ENCODE results near the gene F8. TPM values are rescaled to one million over a fixed set of nuclear protein-coding genes. Genes with fewer than 3 reads are reported as not detected.

The F8 gene
- total RNA-seq = 1 to 10 TPM; 4.1 to 4.2 TPM

DNA sequence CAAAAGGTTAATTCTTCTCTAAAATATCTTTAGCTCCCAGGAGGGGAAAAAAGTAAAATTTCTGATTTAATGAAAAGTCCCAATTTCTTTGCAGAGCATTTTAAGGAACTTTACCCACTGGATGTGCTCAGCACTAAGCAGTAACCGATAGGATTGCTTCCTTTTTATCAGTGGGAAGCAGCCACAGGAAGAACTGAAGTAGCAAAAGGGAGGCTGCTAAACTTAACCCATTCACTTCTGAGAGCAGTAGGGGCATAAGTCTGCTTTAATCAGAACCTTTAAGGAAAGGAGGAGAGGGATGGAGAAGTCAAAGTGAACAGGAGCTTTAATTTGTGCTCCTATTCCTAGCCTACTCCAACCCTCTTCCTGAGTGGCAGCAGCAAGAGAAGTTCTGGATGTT, at the start of gene F8:
TSS of gene F8 (minus strand) at position 139 of the 400 bp plus-strand sequence. CDS start 171 bp downstream, outside the sequence.
- ChIA-PET POLR2A (no interaction called here), CTCF (no interaction called here)
- Mint-ChIP-seq H3K4me3 (no peak within 1 kb of the TSS), H3K27me3 (ENCODE audit: low read depth) (peaks cover 12% of the 10 kb centered on the region), H3K27ac (no peak within 1 kb of the TSS), H3K9me3 (ENCODE audit: insufficient read depth) (no peaks in the 10 kb centered on the region), H3K36me3 (ENCODE audit: low read depth) (no peaks in the 10 kb centered on the region), H3K4me1 (ENCODE audit: low read depth) (no peaks in the 10 kb centered on the region)
- no peak for DNase-seq
- ATAC-seq = no peak

- peaks cover 34% of the 10 kb centered on the region for H3K36me3 Mint-ChIP-seq (ENCODE audit: low read depth)
- no peak for ATAC-seq
- H3K27me3 Mint-ChIP-seq (ENCODE audit: low read depth) = no peaks in the 10 kb centered on the region
- H3K27ac Mint-ChIP-seq = peak overlapping the region; percentile 92
- DNase-seq = peak; percentile 24
- H3K4me1 Mint-ChIP-seq (ENCODE audit: low read depth) = peaks cover 43% of the 10 kb centered on the region
- H3K4me3 Mint-ChIP-seq = peak overlapping the region; percentile 91
- ChIA-PET POLR2A (interaction anchor here (0.9 to 1.2 kb wide), 2 partner anchors 10 to 45 kb away, joined by 3 to 4 read pairs; partner anchors contain the start of gene FUNDC2), CTCF (no interaction called here)
- H3K9me3 Mint-ChIP-seq (ENCODE audit: insufficient read depth) = no peaks in the 10 kb centered on the region
Observed at GRCh38 chrX:155071694-155072280, 49.3 kb upstream of the F8 start.

DNA sequence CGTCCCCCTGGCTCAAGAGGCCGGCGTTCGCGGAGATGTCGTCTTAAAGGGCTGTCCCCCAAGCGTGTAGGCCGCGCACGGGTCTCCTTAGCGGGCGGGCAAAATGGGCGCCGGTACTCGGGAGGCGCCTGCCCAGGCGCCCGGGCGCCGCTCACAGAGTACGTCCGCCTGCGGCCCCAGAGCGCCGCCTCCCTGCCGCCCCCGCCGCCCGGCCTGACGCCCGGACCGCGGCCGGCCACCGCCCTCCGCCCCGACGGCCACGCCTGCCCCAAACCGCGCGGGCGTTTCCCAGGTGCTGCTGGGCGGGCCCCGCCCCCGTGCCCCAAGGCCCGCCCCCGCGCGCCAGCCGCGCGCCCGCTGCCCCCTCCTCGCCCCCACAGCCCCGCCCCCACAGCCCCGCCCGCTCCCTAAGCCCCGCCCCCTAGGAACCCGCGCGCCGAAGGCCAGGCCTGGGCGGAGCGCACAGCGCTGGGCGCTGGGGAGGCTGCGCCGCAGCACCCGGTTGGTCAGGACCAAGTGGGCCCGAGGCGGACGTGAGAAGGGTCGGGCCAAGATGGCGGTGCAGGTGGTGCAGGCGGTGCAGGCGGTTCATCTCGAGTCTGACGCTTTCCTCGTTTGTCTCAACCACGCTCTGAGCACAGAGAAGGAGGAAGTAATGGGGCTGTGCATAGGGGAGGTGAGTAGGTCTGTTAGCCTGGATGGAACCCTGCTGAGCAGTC, 48.6 kb upstream of the F8 start, which contains the start of the genes BRCC3, CMC4 and MTCP1:
TSS of gene BRCC3 (plus strand) at position 534 of the 719 bp plus-strand sequence. CDS start at position 554, 20 bp downstream.
TSS of gene CMC4 (minus strand) at position 162 of the 719 bp plus-strand sequence. CDS start 7,113 bp downstream, outside the sequence.
TSS of gene MTCP1 (minus strand) at position 162 of the 719 bp plus-strand sequence. CDS start 5,126 bp downstream, outside the sequence.
- peak within 1 kb of the TSS; percentile 92 for H3K27ac Mint-ChIP-seq
- DNase-seq = peak; percentile 82
- H3K36me3 Mint-ChIP-seq (ENCODE audit: low read depth) = peaks cover 34% of the 10 kb centered on the region
- peaks cover 44% of the 10 kb centered on the region for H3K4me1 Mint-ChIP-seq (ENCODE audit: low read depth)
- no peaks in the 10 kb centered on the region for H3K27me3 Mint-ChIP-seq (ENCODE audit: low read depth)
- POLR2A ChIA-PET = interaction anchor here (0.9 to 1.2 kb wide), 2 partner anchors 9 to 44 kb away, joined by 3 to 4 read pairs (median 3); partner anchors contain the start of gene FUNDC2
- CTCF ChIA-PET = interaction anchor here (2.8 kb wide), 1 partner anchor 13 kb away, joined by 16 read pairs; no protein-coding TSS in a partner anchor
- H3K9me3 Mint-ChIP-seq (ENCODE audit: insufficient read depth) = no peaks in the 10 kb centered on the region
- peak within 1 kb of the TSS; percentile 91 for H3K4me3 Mint-ChIP-seq
- ATAC-seq = peak; percentile 93

DNA sequence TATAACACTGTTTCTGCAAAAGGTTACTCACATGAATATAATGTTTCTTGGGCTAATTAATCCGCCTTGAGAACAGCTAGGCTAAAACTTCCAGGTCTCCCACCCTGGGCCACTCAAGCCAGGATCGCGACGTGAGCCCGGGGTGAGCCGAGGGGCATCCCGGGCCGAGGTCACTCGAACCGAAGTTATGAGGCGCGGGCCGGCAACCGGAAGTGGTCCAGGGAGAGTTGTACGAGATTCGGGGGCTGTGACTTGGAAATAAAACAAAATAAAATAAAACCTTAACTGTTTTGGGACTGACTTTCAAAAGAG, 48.1 kb upstream of the F8 start:
- ChIA-PET POLR2A (interaction anchor here (0.5 to 1.1 kb wide), 3 partner anchors 44 to 564 kb away, joined by 3 read pairs; partner anchors contain the start of gene FUNDC2), CTCF (interaction anchor here (2.8 kb wide), 1 partner anchor 13 kb away, joined by 16 read pairs; no protein-coding TSS in a partner anchor)

GRCh38 chrX:155070038-155070437, 47.5 kb upstream of the F8 start:
- Mint-ChIP-seq H3K27me3 (ENCODE audit: low read depth) (no peaks in the 10 kb centered on the region), H3K9me3 (ENCODE audit: insufficient read depth) (no peaks in the 10 kb centered on the region), H3K4me1 (ENCODE audit: low read depth) (peaks cover 38% of the 10 kb centered on the region), H3K4me3 (peak overlapping the region; percentile 82), H3K36me3 (ENCODE audit: low read depth) (peaks cover 25% of the 10 kb centered on the region), H3K27ac (peak overlapping the region; percentile 92)
- POLR2A ChIA-PET = interaction anchor here (0.5 to 1.1 kb wide), 3 partner anchors 43 to 564 kb away, joined by 3 read pairs; partner anchors contain the start of gene FUNDC2
- CTCF ChIA-PET = interaction anchor here (2.8 kb wide), 1 partner anchor 12 kb away, joined by 16 read pairs; no protein-coding TSS in a partner anchor
- no peak for DNase-seq
- no peak for ATAC-seq

More for the DNA sequence above, 48.1 kb upstream of the F8 start:
- peak overlapping the region; percentile 92 for H3K27ac Mint-ChIP-seq
- DNase-seq = no peak
- no peaks in the 10 kb centered on the region for H3K27me3 Mint-ChIP-seq (ENCODE audit: low read depth)
- H3K36me3 Mint-ChIP-seq (ENCODE audit: low read depth) = peaks cover 31% of the 10 kb centered on the region
- no peaks in the 10 kb centered on the region for H3K9me3 Mint-ChIP-seq (ENCODE audit: insufficient read depth)
- peaks cover 44% of the 10 kb centered on the region for H3K4me1 Mint-ChIP-seq (ENCODE audit: low read depth)
- peak overlapping the region; percentile 82 for H3K4me3 Mint-ChIP-seq
- ATAC-seq = peak; percentile 3

DNA sequence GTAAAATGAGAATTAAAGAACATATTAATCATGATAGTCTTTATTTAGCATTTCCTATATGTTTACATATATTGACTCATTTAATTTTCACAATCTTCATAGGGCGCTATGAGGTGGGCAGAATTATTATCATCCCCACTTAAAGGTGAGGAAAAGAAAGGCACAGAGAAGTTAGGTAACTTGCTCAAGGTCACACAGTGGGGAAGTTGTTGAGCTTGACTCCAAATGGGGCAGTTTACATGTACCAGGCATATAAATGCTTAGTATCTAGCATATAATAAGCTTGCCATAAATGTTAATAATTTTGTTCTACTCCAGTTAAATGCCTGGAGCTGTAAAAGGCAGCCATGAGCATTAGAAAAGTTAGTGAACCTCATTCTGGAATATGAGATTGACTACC, 46.9 kb upstream of the F8 start:
- peaks cover 37% of the 10 kb centered on the region for H3K4me1 Mint-ChIP-seq (ENCODE audit: low read depth)
- H3K36me3 Mint-ChIP-seq (ENCODE audit: low read depth) = peaks cover 24% of the 10 kb centered on the region
- peak overlapping the region; percentile 82 for H3K4me3 Mint-ChIP-seq
- DNase-seq (no peak), ATAC-seq (no peak)
- no peak overlapping the region for H3K27ac Mint-ChIP-seq
- no peaks in the 10 kb centered on the region for H3K27me3 Mint-ChIP-seq (ENCODE audit: low read depth)
- ChIA-PET CTCF (interaction anchor here (2.8 kb wide), 1 partner anchor 12 kb away, joined by 16 read pairs; no protein-coding TSS in a partner anchor), POLR2A (interaction anchor here (0.8 kb wide), 1 partner anchor 43 kb away, joined by 3 read pairs; the partner anchor contains the start of gene FUNDC2)
- H3K9me3 Mint-ChIP-seq (ENCODE audit: insufficient read depth) = no peaks in the 10 kb centered on the region

DNA sequence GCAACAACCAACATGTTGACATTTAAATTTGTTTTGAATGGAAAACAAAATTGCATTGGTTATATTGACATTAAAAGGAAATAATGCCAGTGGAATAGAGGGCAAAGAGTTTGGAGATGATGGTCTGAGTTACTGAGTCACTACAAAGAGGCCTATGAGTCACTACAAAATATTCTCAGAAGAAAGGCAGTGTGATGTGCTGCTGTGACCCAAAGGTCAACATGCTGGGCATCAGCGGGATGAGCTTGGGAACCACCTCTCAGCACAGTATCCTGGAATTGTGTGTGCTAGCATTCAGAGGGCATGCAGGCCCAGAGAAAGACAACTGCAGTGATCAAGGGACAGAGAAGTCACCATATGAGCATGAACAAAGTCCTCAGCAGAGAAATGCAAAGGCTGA, 45.6 kb upstream of the F8 start:
- ATAC-seq (no peak), DNase-seq (no peak)
- CTCF ChIA-PET = interaction anchor here (2.8 kb wide), 1 partner anchor 10 kb away, joined by 16 read pairs; no protein-coding TSS in a partner anchor
- Mint-ChIP-seq H3K4me3 (peak overlapping the region; percentile 31), H3K27ac (no peak overlapping the region), H3K27me3 (ENCODE audit: low read depth) (no peaks in the 10 kb centered on the region), H3K4me1 (ENCODE audit: low read depth) (peaks cover 25% of the 10 kb centered on the region), H3K9me3 (ENCODE audit: insufficient read depth) (no peaks in the 10 kb centered on the region), H3K36me3 (ENCODE audit: low read depth) (peaks cover 12% of the 10 kb centered on the region)
- POLR2A ChIA-PET = interaction anchor here (0.6 kb wide), 1 partner anchor 40 kb away, joined by 3 read pairs; no protein-coding TSS in a partner anchor

- ATAC-seq = no peak
- POLR2A ChIA-PET = no interaction called here
- peaks cover 9% of the 10 kb centered on the region for H3K36me3 Mint-ChIP-seq (ENCODE audit: low read depth)
- no peak overlapping the region for H3K27ac Mint-ChIP-seq
- CTCF ChIA-PET = interaction anchor here (2.3 kb wide), 1 partner anchor 8 kb away, joined by 9 read pairs; no protein-coding TSS in a partner anchor
- H3K27me3 Mint-ChIP-seq (ENCODE audit: low read depth) = no peaks in the 10 kb centered on the region
- H3K4me3 Mint-ChIP-seq = no peak overlapping the region
- DNase-seq = no peak
- no peaks in the 10 kb centered on the region for H3K9me3 Mint-ChIP-seq (ENCODE audit: insufficient read depth)
- peaks cover 12% of the 10 kb centered on the region for H3K4me1 Mint-ChIP-seq (ENCODE audit: low read depth)
Observed at GRCh38 chrX:155065035-155065734, 42.7 kb upstream of the F8 start.

DNA sequence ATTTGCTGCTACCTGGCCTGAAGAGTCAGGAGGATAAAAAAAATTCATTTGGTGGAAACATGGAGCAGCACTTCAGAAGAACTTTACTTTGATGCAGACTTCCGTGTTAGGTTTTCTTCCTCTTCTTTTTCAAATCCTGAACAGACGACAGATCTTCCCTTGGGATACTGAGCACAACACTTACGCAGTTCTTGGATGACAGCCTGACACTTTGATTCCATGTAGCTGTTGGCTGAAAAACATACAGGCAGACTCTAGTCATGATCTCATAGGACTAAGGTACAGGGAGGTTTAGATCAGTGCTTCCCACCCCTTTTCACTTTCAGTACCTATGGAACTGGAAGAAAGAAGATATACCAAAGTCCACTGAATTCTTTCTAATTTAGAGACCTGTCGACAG, 39.2 kb upstream of the F8 start:
- H3K4me3 Mint-ChIP-seq = no peak overlapping the region
- ATAC-seq (no peak), DNase-seq (no peak)
- ChIA-PET CTCF (interaction anchor here (1.0 to 2.1 kb wide), 3 partner anchors 13 to 81 kb away, joined by 3 to 12 read pairs (median 5); no protein-coding TSS in a partner anchor), POLR2A (interaction anchor here (1.0 kb wide), 1 partner anchor 10 kb away, joined by 3 read pairs; the partner anchor contains the start of gene BRCC3)
- no peaks in the 10 kb centered on the region for H3K9me3 Mint-ChIP-seq (ENCODE audit: insufficient read depth)
- H3K27me3 Mint-ChIP-seq (ENCODE audit: low read depth) = no peaks in the 10 kb centered on the region
- H3K36me3 Mint-ChIP-seq (ENCODE audit: low read depth) = peaks cover 6% of the 10 kb centered on the region
- peaks cover 16% of the 10 kb centered on the region for H3K4me1 Mint-ChIP-seq (ENCODE audit: low read depth)
- H3K27ac Mint-ChIP-seq = no peak overlapping the region

DNA sequence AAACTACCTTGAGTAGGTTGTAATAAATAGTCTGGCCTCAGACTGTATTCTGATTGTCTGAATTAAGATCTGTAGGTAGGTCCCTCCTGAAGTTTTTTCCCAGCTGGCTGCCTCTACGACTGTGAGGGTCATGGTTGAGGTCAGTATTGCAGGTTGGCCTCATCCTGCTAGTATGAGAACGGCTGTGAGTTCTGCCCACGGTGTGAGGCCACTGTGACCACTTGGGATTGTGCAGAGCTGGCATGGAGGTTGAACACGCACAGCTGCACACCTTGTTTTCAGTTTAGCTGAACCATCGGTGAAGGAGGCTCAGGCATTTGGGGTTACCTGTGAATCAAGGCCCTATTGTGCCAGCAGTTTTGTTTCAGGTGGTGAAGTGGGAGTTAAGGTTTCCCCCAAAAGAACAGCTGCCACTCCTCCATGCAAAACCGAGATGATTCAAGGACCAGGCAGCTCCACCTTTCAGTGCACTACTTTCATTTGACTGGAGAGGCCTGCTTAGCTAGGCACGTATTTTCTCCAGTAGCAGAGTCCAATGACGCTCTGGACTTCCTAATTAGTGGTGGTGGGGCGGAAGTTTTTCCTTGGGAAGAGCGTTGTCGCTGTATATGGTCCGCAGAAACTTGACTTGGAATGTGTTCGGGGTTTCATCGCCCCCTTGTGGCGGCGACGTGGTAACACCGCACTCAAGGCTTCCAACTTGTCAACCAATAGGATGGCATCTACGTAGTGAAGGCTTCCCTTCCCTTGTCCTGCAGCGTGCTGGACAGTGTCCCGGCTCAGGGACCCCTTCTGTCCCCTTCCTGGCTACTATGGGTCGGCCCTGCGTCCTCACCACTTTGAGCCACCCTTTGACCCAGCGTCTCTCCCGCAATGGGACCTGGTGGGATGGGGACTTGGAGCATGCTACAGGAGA, 34.6 kb upstream of the F8 start:
- DNase-seq = peak; percentile 62
- CTCF ChIA-PET = interaction anchor here (0.6 to 3.3 kb wide), 23 partner anchors 8 to 158 kb away, joined by 3 to 19 read pairs (median 8); partner anchors contain the start of gene FUNDC2
- H3K36me3 Mint-ChIP-seq (ENCODE audit: low read depth) = peaks cover 20% of the 10 kb centered on the region
- peak; percentile 82 for ATAC-seq
- H3K4me1 Mint-ChIP-seq (ENCODE audit: low read depth) = peaks cover 36% of the 10 kb centered on the region
- H3K27me3 Mint-ChIP-seq (ENCODE audit: low read depth) = no peaks in the 10 kb centered on the region
- no peaks in the 10 kb centered on the region for H3K9me3 Mint-ChIP-seq (ENCODE audit: insufficient read depth)
- POLR2A ChIA-PET = no interaction called here
- H3K27ac Mint-ChIP-seq = peak overlapping the region; percentile 77
- peak overlapping the region; percentile 60 for H3K4me3 Mint-ChIP-seq
